Choroid plexus epithelial cell (primary cell): ENCODE results near the gene ANKRD45.

Experiments
- DNase-seq: peaks from one replicate; pipeline ENCODE4 v3.0.0-alpha.2; 2010; ENCODE audit warnings: low read depth
- H3K4me3 ChIP-seq: 2 replicates; pipeline ENCODE4 v1.5.1; 2011; ENCODE audit warnings: low read depth, mild to moderate bottlenecking, control low read depth, low read length, moderate library complexity
- CTCF ChIP-seq: conservative IDR thresholded peaks from 2 replicates; pipeline ENCODE4 v1.5.1; 2011; ENCODE audit warnings: low read depth, mild to moderate bottlenecking, control low read depth, inconsistent platforms, low read length, moderate library complexity

ANKRD45 gene

DNA sequence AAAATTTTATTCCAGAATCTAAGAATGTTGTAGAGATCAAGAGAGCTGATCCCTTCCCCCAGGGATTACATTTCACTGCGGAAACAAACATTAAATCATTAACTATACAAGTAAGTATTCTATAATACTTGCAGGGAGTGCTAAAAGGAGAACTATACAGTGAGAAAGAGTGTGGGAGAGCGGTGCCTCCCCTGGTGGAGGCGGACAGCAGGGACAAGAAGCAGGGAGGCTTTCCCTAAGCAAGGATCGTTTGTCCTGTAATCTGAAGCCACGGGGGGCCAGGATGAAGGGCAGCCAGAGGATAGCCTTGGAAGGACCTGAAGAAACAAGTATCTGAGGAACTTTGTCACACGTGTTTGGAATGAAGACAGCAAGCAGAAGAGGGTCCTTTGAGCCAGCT, 106.8 kb downstream of the ANKRD45 start:
- no peak overlapping the region for H3K4me3 ChIP-seq
- peak; percentile 32 for TF ChIP-seq CTCF
- DNase-seq, result no peak

GRCh38 chr1:173561263-173561662, 108.4 kb downstream of the ANKRD45 start:
- DNase-seq, result no peak
- TF ChIP-seq CTCF, result no peak
- H3K4me3 ChIP-seq, result no peak overlapping the region

DNA sequence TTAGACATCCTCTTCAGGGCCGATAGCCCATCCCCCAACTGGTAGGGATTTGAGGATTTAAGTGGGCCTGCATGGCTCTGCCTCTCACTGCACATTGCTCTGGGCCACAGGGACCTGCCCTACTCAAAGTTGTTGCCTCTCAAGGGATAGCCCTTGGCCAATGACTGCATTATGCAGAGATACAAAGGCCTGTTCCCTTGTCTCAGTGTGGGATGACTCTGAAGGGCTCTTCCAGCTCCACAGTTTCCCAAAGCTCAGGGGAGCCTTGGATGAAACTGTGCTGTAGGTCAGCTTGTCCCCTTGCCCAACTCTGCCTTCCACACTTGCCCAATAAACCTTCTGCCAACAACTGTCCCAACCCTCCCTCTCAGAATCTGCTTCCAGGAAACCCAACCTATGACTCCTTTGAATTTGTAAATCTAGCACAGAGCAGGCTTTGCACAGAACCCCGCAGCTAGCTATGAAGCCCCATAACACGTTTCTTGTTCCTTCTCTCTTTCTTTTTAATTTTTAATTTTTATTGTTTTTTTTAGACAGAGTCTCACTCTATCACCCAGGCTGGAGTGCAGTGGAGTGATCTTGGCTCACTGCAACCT, 109.3 kb downstream of the ANKRD45 start:
- H3K4me3 ChIP-seq, result no peak overlapping the region
- TF ChIP-seq CTCF, result no peak
- DNase-seq, result no peak
